Left ventricle myocardium superior (tissue), 1 donor: ENCODE measurements around the gene CACNA2D1. TPM values are rescaled to one million over a fixed set of nuclear protein-coding genes. Genes with fewer than 3 reads are reported as not detected.
A peak's percentile ranks its signal among the peaks of the same experiment; 100 is the strongest.

ENCODE experiments used
- ATAC-seq: fragments of 200-7000 bp; cut with Tn5 transposase; one replicate; pipeline ENCODE4 v1.9.1; 2020; ENCODE audit warnings: mild to moderate bottlenecking, moderate library complexity
- DNase-seq: peaks from one replicate; pipeline ENCODE4 v3.0.0-alpha.2; 2020
- intact Hi-C: fragments of 100-400 bp; cut with micrococcal nuclease; formaldehyde crosslinking; loops from one replicate; pipeline ENCODE4 v1.11.0; 2022
- total RNA-seq: library from RNA; stranded (reverse); fragmentation: NEBNext Ultra II Directional; extraction: Animal tissue kit (Norgen Biotek cat#: 25700); gene quantifications from one replicate; pipeline ENCODE4 v1.2.1, GENCODE V29; 2021
- donor health status: DM: no; HTN: yes; CAD: no; lungs with severe emphysema.

CACNA2D1 gene
- total RNA-seq, 1 donor from 2014 or later: 48.1 TPM

- intact Hi-C loops: no loop called here
- no peak for ATAC-seq
- DNase-seq: no peak
Measured at GRCh38 chr7:81990395-81990794, 453.2 kb downstream of the CACNA2D1 start.

GRCh38 chr7:81986723-81987470 lies 456.7 kb downstream of the CACNA2D1 start:
- intact Hi-C loops: no loop called here
- DNase-seq (no peak), ATAC-seq (no peak)

- ATAC-seq: no peak
- intact Hi-C loops: no loop called here
Measured at GRCh38 chr7:81983406-81983805, 460.2 kb downstream of the CACNA2D1 start.

GRCh38 chr7:81973117-81973516 lies 470.5 kb downstream of the CACNA2D1 start:
- intact Hi-C loops: no loop called here
- DNase-seq: no peak
- ATAC-seq: no peak

More at GRCh38 chr7:81983406-81983805, 460.2 kb downstream of the CACNA2D1 start:
- DNase-seq: no peak

- ATAC-seq (no peak), DNase-seq (no peak)
- intact Hi-C loops: no loop called here
Measured at GRCh38 chr7:81960026-81960425, 483.6 kb downstream of the CACNA2D1 start.

- no peak for DNase-seq
- ATAC-seq: peak; percentile 93
- intact Hi-C loops: loop anchor here (5.0 kb wide), 1 partner anchor 455 kb away; no protein-coding TSS in a partner anchor
Measured at GRCh38 chr7:81957517-81957916, 486.1 kb downstream of the CACNA2D1 start.

- ATAC-seq (peak; percentile 89), DNase-seq (no peak)
- intact Hi-C loops: loop anchor here (5.0 kb wide), 1 partner anchor 454 kb away; no protein-coding TSS in a partner anchor
Measured at GRCh38 chr7:81956520-81956919, 487.1 kb downstream of the CACNA2D1 start.

- intact Hi-C loops: no loop called here
- DNase-seq (no peak), ATAC-seq (no peak)
Measured at GRCh38 chr7:81949306-81949705, 494.3 kb downstream of the CACNA2D1 start.

GRCh38 chr7:81944058-81944457 lies 499.5 kb downstream of the CACNA2D1 start:
- DNase-seq: peak; percentile 33
- peak; percentile 77 for ATAC-seq
- intact Hi-C loops: no loop called here

GRCh38 chr7:81937091-81937490 lies 506.5 kb downstream of the CACNA2D1 start:
- intact Hi-C loops: no loop called here
- ATAC-seq (no peak), DNase-seq (no peak)

GRCh38 chr7:81934596-81935301 lies 508.8 kb downstream of the CACNA2D1 start:
- ATAC-seq: peak; percentile 88
- intact Hi-C loops: no loop called here
- DNase-seq: no peak

GRCh38 chr7:81932936-81933335 lies 510.6 kb downstream of the CACNA2D1 start:
- intact Hi-C loops: no loop called here
- no peak for ATAC-seq
- DNase-seq: no peak

GRCh38 chr7:81929386-81929785 lies 514.2 kb downstream of the CACNA2D1 start:
- DNase-seq (no peak), ATAC-seq (no peak)
- intact Hi-C loops: no loop called here

- DNase-seq: no peak
- no peak for ATAC-seq
- intact Hi-C loops: no loop called here
Measured at GRCh38 chr7:81926154-81926553, 517.4 kb downstream of the CACNA2D1 start.

GRCh38 chr7:81925530-81925929 lies 518.0 kb downstream of the CACNA2D1 start:
- ATAC-seq: no peak
- intact Hi-C loops: no loop called here
- DNase-seq: no peak

- no peak for ATAC-seq
- no peak for DNase-seq
- intact Hi-C loops: no loop called here
Measured at GRCh38 chr7:81924494-81924893, 519.1 kb downstream of the CACNA2D1 start.

- intact Hi-C loops: no loop called here
- DNase-seq (no peak), ATAC-seq (no peak)
Measured at GRCh38 chr7:81919494-81919893, 524.1 kb downstream of the CACNA2D1 start.

GRCh38 chr7:81908220-81908619 lies 535.4 kb downstream of the CACNA2D1 start:
- DNase-seq (no peak), ATAC-seq (no peak)
- intact Hi-C loops: no loop called here

- DNase-seq (no peak), ATAC-seq (no peak)
- intact Hi-C loops: no loop called here
Measured at GRCh38 chr7:81903115-81903514, 540.5 kb downstream of the CACNA2D1 start.

- intact Hi-C loops: no loop called here
- ATAC-seq (no peak), DNase-seq (no peak)
Measured at GRCh38 chr7:81902536-81902935, 541.0 kb downstream of the CACNA2D1 start.
